IMR-90 (cell line): ENCODE results near the gene TRIML2. TPM values are rescaled to one million over a fixed set of nuclear protein-coding genes. Genes with fewer than 3 reads are reported as not detected.

ENCODE experiments used
- ATAC-seq: fragments of 200-7000 bp; cut with Tn5 transposase; 2 replicates; pipeline ENCODE4 v1.9.1; 2020; ENCODE audit warnings: low read depth, mild to moderate bottlenecking, moderate library complexity
- BruUV-seq: library from RNA; stranded (reverse); fragments of 400-500 nt; replicated peaks from 2 replicates; lab custom pipeline; 2021; lab: Mats Ljungman, UMichigan
- CTCF ChIA-PET: fragments of 300-600 bp; formaldehyde crosslinking; extraction: SDS; loops from one replicate; lab custom pipeline; 2021; ENCODE audit warnings: antibody characterized with exemption; lab: Yijun Ruan, JAX
- POLR2A ChIA-PET: fragments of 300-600 bp; sonication (Branson Sonifier 250); formaldehyde crosslinking; loops from one replicate; lab custom pipeline; 2022; ENCODE audit warnings: antibody characterized with exemption; ENCODE audit not compliant: unreplicated experiment; lab: Charles Lee
- DNase-seq: peaks from one replicate; pipeline ENCODE4 v3.0.0; 2013
- H2AFZ ChIP-seq: replicated peaks from 2 replicates; pipeline ENCODE3; 2013; ENCODE audit warnings: low read length, mild to moderate bottlenecking; ENCODE audit not compliant: poor library complexity
- H2AK5ac ChIP-seq: 2 replicates; pipeline ENCODE4 v1.6.1; 2013; ENCODE audit warnings: low read depth, low read length, inconsistent platforms
- H2AK9ac ChIP-seq: replicated peaks from 2 replicates; pipeline ENCODE3; 2013; ENCODE audit warnings: mild to moderate bottlenecking, low read depth, low read length, moderate library complexity; ENCODE audit not compliant: poor library complexity
- H2BK120ac ChIP-seq: 2 replicates; pipeline ENCODE4 v1.6.1; 2013; ENCODE audit warnings: low read depth, low read length, inconsistent platforms
- H2BK15ac ChIP-seq: 3 replicates; pipeline ENCODE4 v1.6.1; 2013; ENCODE audit warnings: low read depth, low read length, inconsistent platforms
- H2BK20ac ChIP-seq: 2 replicates; pipeline ENCODE4 v1.6.1; 2013; ENCODE audit warnings: low read depth, mild to moderate bottlenecking, inconsistent platforms, low read length, moderate library complexity
- H2BK5ac ChIP-seq: 2 replicates; pipeline ENCODE4 v1.6.1; 2013; ENCODE audit warnings: mild to moderate bottlenecking, low read depth, low read length, inconsistent platforms; ENCODE audit not compliant: poor library complexity, severe bottlenecking
- H3K14ac ChIP-seq: replicated peaks from 2 replicates; pipeline ENCODE4 v1.6.1; 2013; ENCODE audit warnings: low read depth, low read length, inconsistent platforms
- H3K18ac ChIP-seq: 2 replicates; pipeline ENCODE4 v1.6.1; 2013; ENCODE audit warnings: low read depth, low read length, control low read depth
- H3K23ac ChIP-seq: 2 replicates; pipeline ENCODE4 v1.6.1; 2013; ENCODE audit warnings: low read depth, low read length, inconsistent platforms
- H3K27ac ChIP-seq: 2 replicates; pipeline ENCODE4 v1.5.1; 2013; ENCODE audit warnings: mild to moderate bottlenecking, control low read depth, low read length; ENCODE audit not compliant: insufficient read depth
- H3K27me3 ChIP-seq: 2 replicates; pipeline ENCODE4 v1.6.1; 2013; ENCODE audit warnings: low read length; ENCODE audit not compliant: control insufficient read depth, insufficient read depth
- H3K36me3 ChIP-seq: 2 replicates; pipeline ENCODE4 v1.6.1; 2013; ENCODE audit warnings: low read length, mixed read lengths; ENCODE audit not compliant: control insufficient read depth, insufficient read depth
- H3K4ac ChIP-seq: 2 replicates; pipeline ENCODE4 v1.6.1; 2013; ENCODE audit warnings: low read depth, low read length, inconsistent platforms
- H3K4me1 ChIP-seq: 2 replicates; pipeline ENCODE4 v1.6.1; 2013; ENCODE audit warnings: low read length, mixed read lengths; ENCODE audit not compliant: control insufficient read depth, insufficient read depth
- H3K4me2 ChIP-seq: 2 replicates; pipeline ENCODE4 v1.6.1; 2013; ENCODE audit warnings: low read depth, mild to moderate bottlenecking, control low read depth, low read length, moderate library complexity
- H3K4me3 ChIP-seq: 2 replicates; pipeline ENCODE4 v1.5.1; 2013; ENCODE audit warnings: low read depth, mild to moderate bottlenecking, control low read depth, low read length, moderate library complexity; ENCODE audit not compliant: insufficient read depth
- H3K56ac ChIP-seq: 2 replicates; pipeline ENCODE4 v1.6.1; 2013; ENCODE audit warnings: low read length, inconsistent platforms; ENCODE audit not compliant: insufficient read depth; ENCODE audit errors: extremely low read depth
- H3K79me1 ChIP-seq, 2 experiments: 2 replicates each; pipeline ENCODE4 v1.6.1; 2013; ENCODE audit warnings: low read length in 2 of 2, inconsistent platforms in 1 of 2, low read depth in 1 of 2
- H3K9ac ChIP-seq: 2 replicates; pipeline ENCODE4 v1.6.1; 2013; ENCODE audit warnings: low read depth, low read length, control low read depth
- H3K9me1 ChIP-seq: 2 replicates; pipeline ENCODE4 v1.6.1; 2013; ENCODE audit warnings: low read length, inconsistent platforms; ENCODE audit not compliant: insufficient read depth
- H3K9me3 ChIP-seq: 2 replicates; pipeline ENCODE4 v1.6.1; 2013; ENCODE audit warnings: low read length; ENCODE audit not compliant: control insufficient read depth, insufficient read depth
- H4K20me1 ChIP-seq: 2 replicates; pipeline ENCODE4 v1.6.1; 2013; ENCODE audit warnings: low read length, inconsistent platforms; ENCODE audit not compliant: insufficient read depth
- H4K5ac ChIP-seq: 2 replicates; pipeline ENCODE4 v1.6.1; 2013; ENCODE audit warnings: mild to moderate bottlenecking, low read depth, low read length, control low read depth
- H4K8ac ChIP-seq, 2 experiments: 2 replicates each; pipeline ENCODE4 v1.6.1; 2013; ENCODE audit warnings: low read depth in 2 of 2, low read length in 2 of 2, control low read depth in 1 of 2, inconsistent platforms in 1 of 2
- H4K91ac ChIP-seq: 2 replicates; pipeline ENCODE4 v1.6.1; 2013; ENCODE audit warnings: low read depth, low read length, inconsistent platforms; ENCODE audit not compliant: insufficient read depth
- CEBPB ChIP-seq: IDR thresholded peaks from 2 replicates; pipeline ENCODE4 v1.6.1; 2012; ENCODE audit warnings: low read depth, low read length, improper control_type of control experiment
- ELK1 ChIP-seq: fragments of 150-350 bp; IDR thresholded peaks from 2 replicates; pipeline ENCODE4 v1.6.1; 2016; ENCODE audit warnings: low read depth, mild to moderate bottlenecking, low read length, moderate library complexity, borderline replicate concordance
- FOS ChIP-seq: fragments of 150-350 bp; IDR thresholded peaks from 2 replicates; pipeline ENCODE4 v1.6.1; 2016; ENCODE audit warnings: low read depth, low read length
- MAFK ChIP-seq: IDR thresholded peaks from 2 replicates; pipeline ENCODE4 v1.6.1; 2012; ENCODE audit warnings: low read depth, low read length, improper control_type of control experiment
- POLR2A ChIP-seq: IDR thresholded peaks from 2 replicates; pipeline ENCODE4 v1.6.1; 2012; ENCODE audit warnings: mild to moderate bottlenecking, low read depth, low read length
- RAD21 ChIP-seq: IDR thresholded peaks from 2 replicates; pipeline ENCODE4 v1.6.1; 2012; ENCODE audit warnings: low read length, improper control_type of control experiment
- RCOR1 ChIP-seq: IDR thresholded peaks from 2 replicates; pipeline ENCODE4 v1.6.1; 2012; ENCODE audit warnings: mild to moderate bottlenecking, low read length, improper control_type of control experiment; ENCODE audit not compliant: insufficient replicate concordance
- RFX5 ChIP-seq: IDR thresholded peaks from 2 replicates; pipeline ENCODE4 v1.8.0; 2012; ENCODE audit warnings: low read depth, mild to moderate bottlenecking, low read length, moderate library complexity
- SMC3 ChIP-seq: fragments of 150-350 bp; IDR thresholded peaks from 2 replicates; pipeline ENCODE4 v1.6.1; 2016; ENCODE audit warnings: low read depth, mild to moderate bottlenecking, antibody characterized with exemption, low read length, moderate library complexity
- whole genome bisulfite sequencing, 2 experiments: methylation state at CpG; one replicate each; pipeline versions ENCODE4 v1.1.5 to v1.1.7; 2013; ENCODE audit warnings: missing lambda C conversion rate in 2 of 2; ENCODE audit not compliant: insufficient read length in 1 of 2; ENCODE audit errors: extremely low coverage in 2 of 2; 5-methylcytosine and 5-hydroxymethylcytosine counted together
- dilution Hi-C: fragments of 300-500 bp; cut with HindIII; formaldehyde crosslinking; loops from one replicate; pipeline ENCODE4 v1.14.3; 2018; ENCODE audit warnings: low sequenced_read_pairs; ENCODE audit not compliant: unreplicated experiment
- in situ Hi-C: fragments of 300-500 bp; cut with MboI; formaldehyde crosslinking; loops from 3 replicates; pipeline ENCODE4 v1.14.3; 2019; ENCODE audit warnings: low sequenced_read_pairs, inconsistent platforms, mixed read lengths
- intact Hi-C: fragments of 100-400 bp; cut with micrococcal nuclease; formaldehyde crosslinking; loops from 2 replicates; pipeline ENCODE4 v1.10.0; 2022
- polyA plus RNA-seq, 3 experiments: library from polyadenylated mRNA; depleted of rRNA; stranded (reverse); fragments of >200 nt; gene quantifications; 2 replicates each; pipeline ENCODE4 v1.2.3, GENCODE V29; 2012; ENCODE audit warnings: low replicate concordance in 1 of 3
- total RNA-seq: library from RNA; depleted of rRNA; stranded (reverse); fragments of >200 nt; gene quantifications from 2 replicates; pipeline ENCODE4 v1.2.3, GENCODE V29; 2012

The TRIML2 gene
- total and polyA plus RNA-seq, 2 of the 4 experiments (the other 2 are of a cell fraction) = 0.18 to 0.21 TPM

- Histone ChIP-seq H3K4ac (no peak overlapping the region), H2BK5ac (no peak overlapping the region), H2AFZ (no peak overlapping the region), H2AK9ac (no peak overlapping the region), H3K18ac (no peak overlapping the region), H3K9ac (no peak overlapping the region), H3K56ac (no peak overlapping the region), H4K8ac (no peak overlapping the region), H3K4me1 (no peaks in the 10 kb centered on the region), H3K23ac (no peak overlapping the region), H2BK15ac (no peak overlapping the region), H4K91ac (no peak overlapping the region), H3K79me1 (no peaks in the 10 kb centered on the region), H2AK5ac (no peak overlapping the region; the same call in 1 of the 2 replicates), H4K20me1 (no peaks in the 10 kb centered on the region), H3K4me2 (no peak overlapping the region), H3K9me1 (no peaks in the 10 kb centered on the region), H3K4me3 (no peak overlapping the region), H3K27ac (no peak overlapping the region), H2BK20ac (no peak overlapping the region), H3K27me3 (no peaks in the 10 kb centered on the region), H3K14ac (no peak overlapping the region), H2BK120ac (no peak overlapping the region), H4K5ac (no peak overlapping the region), H3K9me3 (no peaks in the 10 kb centered on the region), H3K36me3 (no peaks in the 10 kb centered on the region)
- dilution Hi-C loops = no loop called here
- intact Hi-C loops = no loop called here
- no CpG with 5 or more reads among the region's 6 CpGs for WGBS, 2 experiments
- DNase-seq (no peak), ATAC-seq (no peak)
- in situ Hi-C loops = no loop called here
- ChIA-PET POLR2A (no interaction called here), CTCF (no interaction called here)
- no TSS peak for BruUV-seq
- no peak for TF ChIP-seq RCOR1
- TF ChIP-seq POLR2A = no peak
- TF ChIP-seq ELK1 = no peak
- TF ChIP-seq SMC3 = no peak
- TF ChIP-seq RAD21 = no peak
- no peak for TF ChIP-seq MAFK
- no peak for TF ChIP-seq FOS
- no peak for TF ChIP-seq CEBPB
- TF ChIP-seq RFX5 = no peak
Observed at GRCh38 chr4:188147776-188148175, 38.4 kb upstream of the TRIML2 start.
